ENCODE data around the gene HELLS. TPM values are rescaled to one million over a fixed set of nuclear protein-coding genes. Genes with fewer than 3 reads are reported as not detected.

HELLS gene
- total and polyA plus RNA-seq, 2 of the 8 experiments (the other 6 are each of a cell fraction or from before 2014, with no cell fraction given) = 147 to 371 TPM

GRCh38 chr10:94571528-94571927, 25.9 kb downstream of the HELLS start:
- peaks cover 3% of the 10 kb centered on the region in 2 experiments for H4K20me1 ChIP-seq (replicated peaks in 1 of 2; ENCODE audit: control insufficient read depth in 1 of 2, insufficient read depth in 2 of 2, low read length in 2 of 2)
- H3K36me3 ChIP-seq (ENCODE audit: control insufficient read depth in 2 of 4, insufficient read depth in 4 of 4, low read length in 3 of 4) = peaks cover 5 to 93% (median 53%) of the 10 kb centered on the region in 4 experiments; a peak in 7 of 8 replicates
- WGBS, 2 experiments (ENCODE audit: extremely low coverage in 1 of 2, insufficient coverage in 1 of 2, insufficient read length in 1 of 2, insufficient replicate concordance in 2 of 2, low coverage in 1 of 2, low lambda C conversion rate in 2 of 2, missing lambda C conversion rate in 1 of 2) = 98% methylated on average over 3 of the region's 3 CpGs; no CpG with 5 or more reads in 1 of the 2 experiments
- H3K23ac ChIP-seq (ENCODE audit: insufficient read length) = no peak overlapping the region
- no peak overlapping the region for H3K4ac ChIP-seq (replicated peaks; ENCODE audit: insufficient read length, low read depth, low read length)
- no peak overlapping the region for H2AFZ ChIP-seq (ENCODE audit: low read length)
- H2BK15ac ChIP-seq (ENCODE audit: low read length) = no peak overlapping the region
- FAIRE-seq (no peak), DNase-seq (ENCODE audit: low read depth in 1 of 2, low spot score in 2 of 2) (no peak)
- H4K8ac ChIP-seq (ENCODE audit: extremely low read depth, insufficient read depth, low read length) = no peak overlapping the region
- H2BK120ac ChIP-seq (replicated peaks; ENCODE audit: low read depth, low read length) = no peak overlapping the region
- H3K27ac ChIP-seq (ENCODE audit: low read depth, low read length) = no peak overlapping the region
- no peak overlapping the region for H3K18ac ChIP-seq (ENCODE audit: extremely low read depth, low read length)
- no peak overlapping the region for H3K4me3 ChIP-seq (ENCODE audit: extremely low read depth in 1 of 4, insufficient read depth in 2 of 4, low read depth in 3 of 4, low read length in 4 of 4)
- no peak overlapping the region for H2BK12ac ChIP-seq (ENCODE audit: low read depth, low read length)
- H3K27me3 ChIP-seq (replicated peaks in 1 of 4; ENCODE audit: control insufficient read depth in 3 of 4, extremely low read depth in 1 of 4, insufficient read depth in 3 of 4, low read length in 3 of 4) = peaks cover 0 to 1% (median 0%) of the 10 kb centered on the region in 4 experiments; a peak in 1 of 7 replicates
- H3K23me2 ChIP-seq (ENCODE audit: low read depth, low read length) = no peaks in the 10 kb centered on the region
- no peaks in the 10 kb centered on the region for H3K79me1 ChIP-seq (ENCODE audit: low read depth, low read length)
- H3K9me3 ChIP-seq (ENCODE audit: insufficient read depth in 2 of 2, low read depth in 1 of 2, low read length in 1 of 2) = no peaks in the 10 kb centered on the region
- no peak overlapping the region for H2BK5ac ChIP-seq (ENCODE audit: low read depth, low read length)
- POLR2A ChIA-PET (ENCODE audit: partially characterized antibody) = interaction anchor here (0.7 to 1.6 kb wide), 2 partner anchors 10 kb away, joined by 4 to 5 read pairs; no protein-coding TSS in a partner anchor
- H3K14ac ChIP-seq (ENCODE audit: insufficient read length) = no peak overlapping the region
- no peak overlapping the region for H4K5ac ChIP-seq (ENCODE audit: insufficient read length, low read depth, low read length)
- H3K56ac ChIP-seq (replicated peaks; ENCODE audit: insufficient read length, low read depth, low read length) = no peak overlapping the region
- CTCF ChIA-PET (ENCODE audit: partially characterized antibody) = no interaction called here
- H2BK20ac ChIP-seq (ENCODE audit: low read length) = no peak overlapping the region
- H3K4me2 ChIP-seq (ENCODE audit: insufficient read depth in 1 of 2, low read depth in 2 of 2, low read length in 2 of 2) = no peak overlapping the region
- H3K79me2 ChIP-seq (ENCODE audit: control insufficient read depth in 1 of 2, insufficient read depth in 2 of 2, low read length in 2 of 2) = peaks cover 0 to 27% of the 10 kb centered on the region in 2 experiments; a peak in 2 of 4 replicates
- H3K9ac ChIP-seq (replicated peaks in 1 of 4; ENCODE audit: extremely low read depth in 1 of 4, low read depth in 3 of 4, low read length in 3 of 4) = no peak overlapping the region
- no peak overlapping the region for H4K91ac ChIP-seq (replicated peaks; ENCODE audit: insufficient read length, low read length)
- H3K4me1 ChIP-seq (replicated peaks in 1 of 4; ENCODE audit: control insufficient read depth in 3 of 4, insufficient read depth in 4 of 4, low read length in 3 of 4) = no peaks in the 10 kb centered on the region
- H2AK5ac ChIP-seq (ENCODE audit: low read depth, low read length) = no peak overlapping the region
- TF ChIP-seq SP1 (IDR thresholded peaks at IDR 0.05; ENCODE audit: low read depth, low read length) (no peak), ASH2L (IDR thresholded peaks at IDR 0.05; ENCODE audit: low read length) (no peak), ATF2 (IDR thresholded peaks at IDR 0.05; ENCODE audit: low read length) (no peak), TCF12 (IDR thresholded peaks at IDR 0.05; ENCODE audit: low read depth, low read length) (no peak), CTCF (IDR thresholded peaks at IDR 0.05; ENCODE audit: control extremely low read depth in 1 of 3, insufficient read depth in 1 of 3, low read depth in 1 of 3, low read length in 3 of 3) (no peak), CHD2 (IDR thresholded peaks at IDR 0.05; ENCODE audit: low read length) (no peak), EP300 (IDR thresholded peaks at IDR 0.05; ENCODE audit: borderline replicate concordance in 1 of 2, low read depth in 2 of 2, low read length in 2 of 2) (no peak), FOSL1 (IDR thresholded peaks at IDR 0.05; ENCODE audit: insufficient read depth, low read depth, low read length) (no peak), HDAC6 (IDR thresholded peaks at IDR 0.05; ENCODE audit: low read depth, low read length) (no peak)

All from H1 (cell line).